ENCODE data around the gene FAM8A1.
A peak's percentile ranks its signal among the peaks of the same experiment; 100 is the strongest.

Gene FAM8A1

DNA sequence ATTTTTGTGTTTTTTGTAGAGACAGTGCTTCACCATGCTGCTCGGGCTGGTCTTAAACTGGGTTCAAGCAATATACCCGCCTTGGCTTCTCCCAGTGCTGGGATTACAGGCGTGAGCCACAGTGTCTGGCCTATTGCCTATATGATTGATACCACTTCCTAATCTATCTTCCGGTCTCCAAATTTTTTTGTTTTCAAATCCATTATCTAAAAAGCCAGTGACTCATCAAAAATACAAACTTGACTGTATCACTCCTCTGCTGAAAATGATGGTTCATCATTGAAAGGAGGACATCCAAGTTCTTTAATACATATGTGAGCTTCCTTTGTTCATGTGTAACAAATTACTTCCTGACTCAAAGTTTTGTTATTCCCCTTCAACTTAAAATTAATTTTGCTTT lies 35.5 kb downstream of the FAM8A1 start:
- Mint-ChIP-seq H3K4me3 (no peak overlapping the region), H3K36me3 (ENCODE audit: low read depth) (peaks cover 96% of the 10 kb centered on the region), H3K27ac (peak overlapping the region; percentile 34), H3K9me3 (no peaks in the 10 kb centered on the region), H3K4me1 (peaks cover 9% of the 10 kb centered on the region), H3K27me3 (ENCODE audit: low read depth, poor library complexity) (no peaks in the 10 kb centered on the region)
- no peak for TF ChIP-seq CTCF (IDR thresholded peaks at IDR 0.05)
- DNase-seq: no peak

- Mint-ChIP-seq H3K27ac (peak overlapping the region; percentile 1), H3K4me1 (no peaks in the 10 kb centered on the region), H3K4me3 (no peak overlapping the region), H3K36me3 (ENCODE audit: low read depth) (peaks cover 96% of the 10 kb centered on the region), H3K9me3 (peaks cover 2% of the 10 kb centered on the region), H3K27me3 (ENCODE audit: low read depth, poor library complexity) (no peaks in the 10 kb centered on the region)
- no peak for DNase-seq
- no peak for TF ChIP-seq CTCF (IDR thresholded peaks at IDR 0.05)
These were observed 38.2 kb downstream of the FAM8A1 start for GRCh38 chr6:17638212-17638715.

GRCh38 chr6:17640477-17640917 lies 40.4 kb downstream of the FAM8A1 start:
- Mint-ChIP-seq H3K9me3 (peaks cover 5% of the 10 kb centered on the region), H3K36me3 (ENCODE audit: low read depth) (peaks cover 100% of the 10 kb centered on the region), H3K4me1 (no peaks in the 10 kb centered on the region), H3K4me3 (no peak overlapping the region), H3K27ac (no peak overlapping the region), H3K27me3 (ENCODE audit: low read depth, poor library complexity) (no peaks in the 10 kb centered on the region)
- TF ChIP-seq CTCF (IDR thresholded peaks at IDR 0.05): no peak
- DNase-seq: no peak

- no peak overlapping the region for H3K4me3 Mint-ChIP-seq
- H3K27ac Mint-ChIP-seq: no peak overlapping the region
- DNase-seq: no peak
- no peak for TF ChIP-seq CTCF (IDR thresholded peaks at IDR 0.05)
- no peaks in the 10 kb centered on the region for H3K27me3 Mint-ChIP-seq (ENCODE audit: low read depth, poor library complexity)
- peaks cover 79% of the 10 kb centered on the region for H3K36me3 Mint-ChIP-seq (ENCODE audit: low read depth)
- no peaks in the 10 kb centered on the region for H3K9me3 Mint-ChIP-seq
- H3K4me1 Mint-ChIP-seq: no peaks in the 10 kb centered on the region
These were observed 48.6 kb downstream of the FAM8A1 start for GRCh38 chr6:17648745-17649144.

DNA sequence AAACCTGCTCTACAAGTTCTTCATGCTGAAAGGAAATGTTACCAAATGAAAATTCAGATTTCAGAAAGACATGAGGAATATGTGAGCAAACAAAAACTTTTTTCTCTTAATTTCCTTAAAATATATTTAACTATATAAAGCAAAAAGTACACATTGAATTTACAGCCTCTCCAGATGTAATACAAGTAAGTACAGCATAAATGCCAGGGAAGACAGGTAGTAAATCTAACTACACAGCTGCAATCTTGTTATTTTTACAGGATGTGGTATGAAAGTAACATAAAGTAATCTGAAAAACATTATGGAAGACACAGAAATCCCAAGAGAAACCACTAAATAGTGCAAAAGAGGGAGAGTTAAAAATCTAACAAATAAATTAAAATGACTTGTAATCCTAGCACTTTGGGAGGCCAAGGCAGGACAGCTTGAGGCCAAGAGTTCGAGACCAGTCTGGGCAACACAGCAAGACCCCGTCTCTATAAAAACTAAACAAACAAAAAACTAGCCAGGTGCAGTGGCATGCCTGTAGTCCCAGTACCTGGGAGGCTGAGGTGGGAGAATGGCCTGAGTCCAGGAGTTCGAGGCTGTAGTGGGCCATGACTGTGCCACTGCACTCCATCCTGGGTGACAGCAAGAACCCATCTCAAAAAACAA lies 50.7 kb downstream of the FAM8A1 start:
- Mint-ChIP-seq H3K36me3 (ENCODE audit: low read depth) (peaks cover 72% of the 10 kb centered on the region), H3K27ac (no peak overlapping the region), H3K27me3 (ENCODE audit: low read depth, poor library complexity) (peaks cover 2% of the 10 kb centered on the region), H3K4me1 (no peaks in the 10 kb centered on the region), H3K4me3 (no peak overlapping the region), H3K9me3 (no peaks in the 10 kb centered on the region)
- no peak for DNase-seq
- TF ChIP-seq CTCF (IDR thresholded peaks at IDR 0.05): no peak

All from nephron progenitor cell (in vitro differentiated cells).